NCI-H2196 treated with DMSO at 0.1 percent for 48 hours (cell line): ENCODE measurements around the gene APEH.
"Not testable (repeated sequence)": the region's sequence is repeated elsewhere in the genome, so short reads cannot be mapped to it uniquely, and the experiment has no call there.

ENCODE experiments used
- DNase-seq: peaks from one replicate; lab custom pipeline; 2025; ENCODE audit not compliant: unreplicated experiment; lab: John Stamatoyannopoulos, UW

Gene APEH

GRCh38 chr3:49667701-49668413 lies 6.3 kb upstream of the APEH start:
- DNase-seq, result no peak

GRCh38 chr3:49668414-49668797 lies 5.7 kb upstream of the APEH start:
- no peak for DNase-seq

- DNase-seq, result no peak
These were observed 5.3 kb upstream of the APEH start for GRCh38 chr3:49668861-49669260.

- no peak for DNase-seq
These were observed 4.8 kb upstream of the APEH start for GRCh38 chr3:49669352-49669751.

GRCh38 chr3:49670940-49671290 lies 3.2 kb upstream of the APEH start:
- DNase-seq, result no peak

GRCh38 chr3:49671291-49672288 lies 2.6 kb upstream of the APEH start:
- no peak for DNase-seq

GRCh38 chr3:49673121-49673714 lies 933 bp upstream of the APEH start:
- DNase-seq, result no peak

GRCh38 chr3:49674497-49674983 lies 389 bp downstream of the APEH start:
- no peak for DNase-seq

- DNase-seq, result no peak
These were observed 1.8 kb downstream of the APEH start for GRCh38 chr3:49675912-49676311.

- no peak for DNase-seq
These were observed 6.5 kb downstream of the APEH start for GRCh38 chr3:49680493-49681231.

GRCh38 chr3:49681232-49681522 lies 7.0 kb downstream of the APEH start:
- no peak for DNase-seq

- no peak for DNase-seq
These were observed 7.4 kb downstream of the APEH start for GRCh38 chr3:49681543-49681942.

- no peak for DNase-seq
These were observed 9.0 kb downstream of the APEH start for GRCh38 chr3:49683162-49683561.

- DNase-seq, result not testable (repeated sequence)
These were observed 10.3 kb downstream of the APEH start for GRCh38 chr3:49684453-49684852.

GRCh38 chr3:49685103-49685502 lies 11.0 kb downstream of the APEH start:
- not testable (repeated sequence) for DNase-seq

- not testable (repeated sequence) for DNase-seq
These were observed 11.7 kb downstream of the APEH start for GRCh38 chr3:49685846-49686245.

- DNase-seq, result not testable (repeated sequence)
These were observed 12.2 kb downstream of the APEH start for GRCh38 chr3:49686346-49686745.

- not testable (repeated sequence) for DNase-seq
These were observed 12.7 kb downstream of the APEH start for GRCh38 chr3:49686769-49687423.

- DNase-seq, result not testable (repeated sequence)
These were observed 13.3 kb downstream of the APEH start for GRCh38 chr3:49687424-49687795.

GRCh38 chr3:49688338-49689045 lies 14.3 kb downstream of the APEH start:
- DNase-seq, result not testable (repeated sequence)
